IMR-90 (cell line): ENCODE measurements around the gene ZNF212. TPM values are rescaled to one million over a fixed set of nuclear protein-coding genes. Genes with fewer than 3 reads are reported as not detected.

Source experiments
- ATAC-seq: fragments of 200-7000 bp; cut with Tn5 transposase; 2 replicates; pipeline ENCODE4 v1.9.1; 2020; ENCODE audit warnings: low read depth, mild to moderate bottlenecking, moderate library complexity
- BruUV-seq: library from RNA; stranded (reverse); fragments of 400-500 nt; replicated peaks from 2 replicates; lab custom pipeline; 2021; lab: Mats Ljungman, UMichigan
- CTCF ChIA-PET: fragments of 300-600 bp; formaldehyde crosslinking; extraction: SDS; loops from one replicate; lab custom pipeline; 2021; ENCODE audit warnings: antibody characterized with exemption; lab: Yijun Ruan, JAX
- POLR2A ChIA-PET: fragments of 300-600 bp; sonication (Branson Sonifier 250); formaldehyde crosslinking; loops from one replicate; lab custom pipeline; 2022; ENCODE audit warnings: antibody characterized with exemption; ENCODE audit not compliant: unreplicated experiment; lab: Charles Lee
- DNase-seq: peaks from one replicate; pipeline ENCODE4 v3.0.0; 2013
- H2AFZ ChIP-seq: replicated peaks from 2 replicates; pipeline ENCODE3; 2013; ENCODE audit warnings: low read length, mild to moderate bottlenecking; ENCODE audit not compliant: poor library complexity
- H2AK5ac ChIP-seq: 2 replicates; pipeline ENCODE4 v1.6.1; 2013; ENCODE audit warnings: low read depth, low read length, inconsistent platforms
- H2AK9ac ChIP-seq: replicated peaks from 2 replicates; pipeline ENCODE3; 2013; ENCODE audit warnings: mild to moderate bottlenecking, low read depth, low read length, moderate library complexity; ENCODE audit not compliant: poor library complexity
- H2BK120ac ChIP-seq: 2 replicates; pipeline ENCODE4 v1.6.1; 2013; ENCODE audit warnings: low read depth, low read length, inconsistent platforms
- H2BK15ac ChIP-seq: 3 replicates; pipeline ENCODE4 v1.6.1; 2013; ENCODE audit warnings: low read depth, low read length, inconsistent platforms
- H2BK20ac ChIP-seq: 2 replicates; pipeline ENCODE4 v1.6.1; 2013; ENCODE audit warnings: low read depth, mild to moderate bottlenecking, inconsistent platforms, low read length, moderate library complexity
- H2BK5ac ChIP-seq: 2 replicates; pipeline ENCODE4 v1.6.1; 2013; ENCODE audit warnings: mild to moderate bottlenecking, low read depth, low read length, inconsistent platforms; ENCODE audit not compliant: poor library complexity, severe bottlenecking
- H3K14ac ChIP-seq: replicated peaks from 2 replicates; pipeline ENCODE4 v1.6.1; 2013; ENCODE audit warnings: low read depth, low read length, inconsistent platforms
- H3K18ac ChIP-seq: 2 replicates; pipeline ENCODE4 v1.6.1; 2013; ENCODE audit warnings: low read depth, low read length, control low read depth
- H3K23ac ChIP-seq: 2 replicates; pipeline ENCODE4 v1.6.1; 2013; ENCODE audit warnings: low read depth, low read length, inconsistent platforms
- H3K27ac ChIP-seq: 2 replicates; pipeline ENCODE4 v1.5.1; 2013; ENCODE audit warnings: mild to moderate bottlenecking, control low read depth, low read length; ENCODE audit not compliant: insufficient read depth
- H3K27me3 ChIP-seq: 2 replicates; pipeline ENCODE4 v1.6.1; 2013; ENCODE audit warnings: low read length; ENCODE audit not compliant: control insufficient read depth, insufficient read depth
- H3K36me3 ChIP-seq: 2 replicates; pipeline ENCODE4 v1.6.1; 2013; ENCODE audit warnings: low read length, mixed read lengths; ENCODE audit not compliant: control insufficient read depth, insufficient read depth
- H3K4ac ChIP-seq: 2 replicates; pipeline ENCODE4 v1.6.1; 2013; ENCODE audit warnings: low read depth, low read length, inconsistent platforms
- H3K4me1 ChIP-seq: 2 replicates; pipeline ENCODE4 v1.6.1; 2013; ENCODE audit warnings: low read length, mixed read lengths; ENCODE audit not compliant: control insufficient read depth, insufficient read depth
- H3K4me2 ChIP-seq: 2 replicates; pipeline ENCODE4 v1.6.1; 2013; ENCODE audit warnings: low read depth, mild to moderate bottlenecking, control low read depth, low read length, moderate library complexity
- H3K4me3 ChIP-seq: 2 replicates; pipeline ENCODE4 v1.5.1; 2013; ENCODE audit warnings: low read depth, mild to moderate bottlenecking, control low read depth, low read length, moderate library complexity; ENCODE audit not compliant: insufficient read depth
- H3K56ac ChIP-seq: 2 replicates; pipeline ENCODE4 v1.6.1; 2013; ENCODE audit warnings: low read length, inconsistent platforms; ENCODE audit not compliant: insufficient read depth; ENCODE audit errors: extremely low read depth
- H3K79me1 ChIP-seq, 2 experiments: 2 replicates each; pipeline ENCODE4 v1.6.1; 2013; ENCODE audit warnings: low read length in 2 of 2, inconsistent platforms in 1 of 2, low read depth in 1 of 2
- H3K9ac ChIP-seq: 2 replicates; pipeline ENCODE4 v1.6.1; 2013; ENCODE audit warnings: low read depth, low read length, control low read depth
- H3K9me1 ChIP-seq: 2 replicates; pipeline ENCODE4 v1.6.1; 2013; ENCODE audit warnings: low read length, inconsistent platforms; ENCODE audit not compliant: insufficient read depth
- H3K9me3 ChIP-seq: 2 replicates; pipeline ENCODE4 v1.6.1; 2013; ENCODE audit warnings: low read length; ENCODE audit not compliant: control insufficient read depth, insufficient read depth
- H4K20me1 ChIP-seq: 2 replicates; pipeline ENCODE4 v1.6.1; 2013; ENCODE audit warnings: low read length, inconsistent platforms; ENCODE audit not compliant: insufficient read depth
- H4K5ac ChIP-seq: 2 replicates; pipeline ENCODE4 v1.6.1; 2013; ENCODE audit warnings: mild to moderate bottlenecking, low read depth, low read length, control low read depth
- H4K8ac ChIP-seq, 2 experiments: 2 replicates each; pipeline ENCODE4 v1.6.1; 2013; ENCODE audit warnings: low read depth in 2 of 2, low read length in 2 of 2, control low read depth in 1 of 2, inconsistent platforms in 1 of 2
- H4K91ac ChIP-seq: 2 replicates; pipeline ENCODE4 v1.6.1; 2013; ENCODE audit warnings: low read depth, low read length, inconsistent platforms; ENCODE audit not compliant: insufficient read depth
- BHLHE40 ChIP-seq: fragments of 150-350 bp; IDR thresholded peaks from 2 replicates; pipeline ENCODE4 v1.6.1; 2016; ENCODE audit warnings: mild to moderate bottlenecking, low read depth, low read length
- CEBPB ChIP-seq: IDR thresholded peaks from 2 replicates; pipeline ENCODE4 v1.6.1; 2012; ENCODE audit warnings: low read depth, low read length, improper control_type of control experiment
- CHD1 ChIP-seq: IDR thresholded peaks from 2 replicates; pipeline ENCODE4 v1.6.1; 2012; ENCODE audit warnings: low read depth, low read length, improper control_type of control experiment
- FOS ChIP-seq: fragments of 150-350 bp; IDR thresholded peaks from 2 replicates; pipeline ENCODE4 v1.6.1; 2016; ENCODE audit warnings: low read depth, low read length
- MAFK ChIP-seq: IDR thresholded peaks from 2 replicates; pipeline ENCODE4 v1.6.1; 2012; ENCODE audit warnings: low read depth, low read length, improper control_type of control experiment
- MAZ ChIP-seq: IDR thresholded peaks from 2 replicates; pipeline ENCODE4 v1.6.1; 2012; ENCODE audit warnings: low read depth, mild to moderate bottlenecking, low read length, improper control_type of control experiment, moderate library complexity, borderline replicate concordance
- MXI1 ChIP-seq: IDR thresholded peaks from 2 replicates; pipeline ENCODE4 v1.6.1; 2012; ENCODE audit warnings: low read depth, mild to moderate bottlenecking, low read length, moderate library complexity, borderline replicate concordance
- NFE2L2 ChIP-seq: fragments of 150-350 bp; IDR thresholded peaks from 2 replicates; pipeline ENCODE4 v1.6.1; 2016; ENCODE audit warnings: low read depth, mild to moderate bottlenecking, low read length
- POLR2A ChIP-seq: IDR thresholded peaks from 2 replicates; pipeline ENCODE4 v1.6.1; 2012; ENCODE audit warnings: mild to moderate bottlenecking, low read depth, low read length
- RAD21 ChIP-seq: IDR thresholded peaks from 2 replicates; pipeline ENCODE4 v1.6.1; 2012; ENCODE audit warnings: low read length, improper control_type of control experiment
- RCOR1 ChIP-seq: IDR thresholded peaks from 2 replicates; pipeline ENCODE4 v1.6.1; 2012; ENCODE audit warnings: mild to moderate bottlenecking, low read length, improper control_type of control experiment; ENCODE audit not compliant: insufficient replicate concordance
- RFX5 ChIP-seq: IDR thresholded peaks from 2 replicates; pipeline ENCODE4 v1.8.0; 2012; ENCODE audit warnings: low read depth, mild to moderate bottlenecking, low read length, moderate library complexity
- SMC3 ChIP-seq: fragments of 150-350 bp; IDR thresholded peaks from 2 replicates; pipeline ENCODE4 v1.6.1; 2016; ENCODE audit warnings: low read depth, mild to moderate bottlenecking, antibody characterized with exemption, low read length, moderate library complexity
- WGBS, 2 experiments: methylation state at CpG; one replicate each; pipeline versions ENCODE4 v1.1.5 to v1.1.7; 2013; ENCODE audit warnings: missing lambda C conversion rate in 2 of 2; ENCODE audit not compliant: insufficient read length in 1 of 2; ENCODE audit errors: extremely low coverage in 2 of 2; 5-methylcytosine and 5-hydroxymethylcytosine counted together
- dilution Hi-C: fragments of 300-500 bp; cut with HindIII; formaldehyde crosslinking; loops from one replicate; pipeline ENCODE4 v1.14.3; 2018; ENCODE audit warnings: low sequenced_read_pairs; ENCODE audit not compliant: unreplicated experiment
- in situ Hi-C: fragments of 300-500 bp; cut with MboI; formaldehyde crosslinking; loops from 3 replicates; pipeline ENCODE4 v1.14.3; 2019; ENCODE audit warnings: low sequenced_read_pairs, inconsistent platforms, mixed read lengths
- intact Hi-C: fragments of 100-400 bp; cut with micrococcal nuclease; formaldehyde crosslinking; loops from 2 replicates; pipeline ENCODE4 v1.10.0; 2022
- polyA plus RNA-seq, 3 experiments: library from polyadenylated mRNA; depleted of rRNA; stranded (reverse); fragments of >200 nt; gene quantifications; 2 replicates each; pipeline ENCODE4 v1.2.3, GENCODE V29; 2012; ENCODE audit warnings: low replicate concordance in 1 of 3
- total RNA-seq: library from RNA; depleted of rRNA; stranded (reverse); fragments of >200 nt; gene quantifications from 2 replicates; pipeline ENCODE4 v1.2.3, GENCODE V29; 2012
- TF ChIP-seq, protein P1 (sequence below): fragments of 150-350 bp; IDR thresholded peaks from 2 replicates; pipeline ENCODE4 v1.6.1; 2016; ENCODE audit warnings: low read depth, mild to moderate bottlenecking, low read length, moderate library complexity, borderline replicate concordance
- TF ChIP-seq, protein P2 (sequence below): conservative IDR thresholded peaks from 2 replicates; pipeline ENCODE4 v1.5.1; 2012; ENCODE audit warnings: mild to moderate bottlenecking, low read depth, low read length, improper control_type of control experiment
- TF ChIP-seq, protein P3 (sequence below): fragments of 150-350 bp; IDR thresholded peaks from 2 replicates; pipeline ENCODE4 v1.6.1; 2017; ENCODE audit warnings: mild to moderate bottlenecking, antibody characterized with exemption, low read length, low read depth

The ZNF212 gene
- total and polyA plus RNA-seq, 2 of the 4 experiments (the other 2 are of a cell fraction): 3.8 to 5.1 TPM

DNA sequence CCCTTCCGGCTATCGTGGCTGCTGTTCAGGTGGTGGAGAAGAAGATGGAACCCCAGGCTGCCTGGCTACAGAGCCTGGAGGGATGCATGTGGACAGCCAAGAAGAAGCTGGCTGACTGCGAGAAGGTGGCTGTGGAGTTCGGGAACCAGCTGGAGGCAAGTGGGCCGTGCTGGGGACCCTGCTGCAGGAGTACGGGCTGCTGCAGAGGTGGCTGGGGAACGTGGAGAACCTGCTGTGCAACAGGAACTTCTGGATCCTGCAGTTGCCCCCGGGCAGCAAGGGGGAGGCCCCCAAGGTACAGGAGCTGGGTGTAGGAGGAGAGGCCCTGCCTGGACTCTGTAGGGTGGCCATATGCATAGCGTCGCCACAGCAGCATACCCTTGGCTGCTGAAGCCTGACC lies 48.2 kb downstream of the ZNF212 start:
- Histone ChIP-seq H4K20me1 (peaks cover 4% of the 10 kb centered on the region; the same call in 1 of the 2 replicates), H2BK5ac (no peak overlapping the region), H3K9me3 (no peaks in the 10 kb centered on the region), H3K36me3 (peaks cover 4% of the 10 kb centered on the region; the same call in 1 of the 2 replicates), H3K4me1 (0 out of 2 replicates have a peak, but pooled peaks cover 2% of the 10 kb centered on the region), H3K4me3 (no peak overlapping the region), H2AFZ (no peak overlapping the region), H3K14ac (no peak overlapping the region), H3K27me3 (no peaks in the 10 kb centered on the region), H4K8ac (no peak overlapping the region), H4K91ac (no peak overlapping the region), H2BK20ac (no peak overlapping the region), H3K4me2 (no peak overlapping the region), H3K9me1 (peaks cover 2% of the 10 kb centered on the region), H2BK120ac (no peak overlapping the region), H3K18ac (no peak overlapping the region), H3K79me1 (peaks cover 0 to 3% of the 10 kb centered on the region in 2 experiments; a peak in 1 of 4 replicates), H3K9ac (no peak overlapping the region), H3K56ac (no peak overlapping the region), H3K27ac (no peak overlapping the region), H3K23ac (no peak overlapping the region), H2AK5ac (no peak overlapping the region), H2AK9ac (no peak overlapping the region), H4K5ac (no peak overlapping the region), H3K4ac (no peak overlapping the region), H2BK15ac (no peak overlapping the region)
- ATAC-seq (no peak), DNase-seq (no peak)
- in situ Hi-C loops (no loop called here), dilution Hi-C loops (no loop called here), intact Hi-C loops (no loop called here)
- WGBS, 2 experiments: 82% methylated on average over 5 of the region's 10 CpGs; no CpG with 5 or more reads in 1 of the 2 experiments
- ChIA-PET POLR2A (no interaction called here), CTCF (interaction anchor here (0.5 kb wide), 1 partner anchor 1770 kb away, joined by 3 read pairs; the partner anchor contains the start of gene CDK5)
- no TSS peak for BruUV-seq
- TF ChIP-seq, protein P1, sequence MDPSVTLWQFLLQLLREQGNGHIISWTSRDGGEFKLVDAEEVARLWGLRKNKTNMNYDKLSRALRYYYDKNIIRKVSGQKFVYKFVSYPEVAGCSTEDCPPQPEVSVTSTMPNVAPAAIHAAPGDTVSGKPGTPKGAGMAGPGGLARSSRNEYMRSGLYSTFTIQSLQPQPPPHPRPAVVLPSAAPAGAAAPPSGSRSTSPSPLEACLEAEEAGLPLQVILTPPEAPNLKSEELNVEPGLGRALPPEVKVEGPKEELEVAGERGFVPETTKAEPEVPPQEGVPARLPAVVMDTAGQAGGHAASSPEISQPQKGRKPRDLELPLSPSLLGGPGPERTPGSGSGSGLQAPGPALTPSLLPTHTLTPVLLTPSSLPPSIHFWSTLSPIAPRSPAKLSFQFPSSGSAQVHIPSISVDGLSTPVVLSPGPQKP: no peak
- TF ChIP-seq CHD1 (no peak), MXI1 (no peak), NFE2L2 (no peak), RAD21 (no peak), MAFK (no peak), FOS (no peak), BHLHE40 (no peak), RCOR1 (no peak), SMC3 (no peak), MAZ (no peak), RFX5 (no peak), POLR2A (no peak), CEBPB (no peak)
- TF ChIP-seq, protein P2, sequence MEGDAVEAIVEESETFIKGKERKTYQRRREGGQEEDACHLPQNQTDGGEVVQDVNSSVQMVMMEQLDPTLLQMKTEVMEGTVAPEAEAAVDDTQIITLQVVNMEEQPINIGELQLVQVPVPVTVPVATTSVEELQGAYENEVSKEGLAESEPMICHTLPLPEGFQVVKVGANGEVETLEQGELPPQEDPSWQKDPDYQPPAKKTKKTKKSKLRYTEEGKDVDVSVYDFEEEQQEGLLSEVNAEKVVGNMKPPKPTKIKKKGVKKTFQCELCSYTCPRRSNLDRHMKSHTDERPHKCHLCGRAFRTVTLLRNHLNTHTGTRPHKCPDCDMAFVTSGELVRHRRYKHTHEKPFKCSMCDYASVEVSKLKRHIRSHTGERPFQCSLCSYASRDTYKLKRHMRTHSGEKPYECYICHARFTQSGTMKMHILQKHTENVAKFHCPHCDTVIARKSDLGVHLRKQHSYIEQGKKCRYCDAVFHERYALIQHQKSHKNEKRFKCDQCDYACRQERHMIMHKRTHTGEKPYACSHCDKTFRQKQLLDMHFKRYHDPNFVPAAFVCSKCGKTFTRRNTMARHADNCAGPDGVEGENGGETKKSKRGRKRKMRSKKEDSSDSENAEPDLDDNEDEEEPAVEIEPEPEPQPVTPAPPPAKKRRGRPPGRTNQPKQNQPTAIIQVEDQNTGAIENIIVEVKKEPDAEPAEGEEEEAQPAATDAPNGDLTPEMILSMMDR: no peak
- TF ChIP-seq, protein P3, sequence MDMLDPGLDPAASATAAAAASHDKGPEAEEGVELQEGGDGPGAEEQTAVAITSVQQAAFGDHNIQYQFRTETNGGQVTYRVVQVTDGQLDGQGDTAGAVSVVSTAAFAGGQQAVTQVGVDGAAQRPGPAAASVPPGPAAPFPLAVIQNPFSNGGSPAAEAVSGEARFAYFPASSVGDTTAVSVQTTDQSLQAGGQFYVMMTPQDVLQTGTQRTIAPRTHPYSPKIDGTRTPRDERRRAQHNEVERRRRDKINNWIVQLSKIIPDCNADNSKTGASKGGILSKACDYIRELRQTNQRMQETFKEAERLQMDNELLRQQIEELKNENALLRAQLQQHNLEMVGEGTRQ: no peak
